Thyroid gland (tissue), 4 donors: Measurements from ENCODE around the gene MROH2A.

Source experiments
- POLR2A ChIP-seq, 2 donors: fragments of 450-650 bp; IDR thresholded peaks; one replicate each; pipeline ENCODE4 v1.6.1; 2017; ENCODE audit warnings: antibody characterized with exemption in 2 of 2, mild to moderate bottlenecking in 2 of 2, moderate library complexity in 1 of 2
- TF ChIP-seq, protein P1 (sequence below), 6 experiments: fragments of 200-600 bp in 3 of 6; fragments of 450-650 bp in 3 of 6; sonication (generic) in 3 of 6; IDR thresholded peaks; one replicate each; pipeline ENCODE4 v1.5.1; 2016 to 2019; ENCODE audit warnings: antibody characterized with exemption in 6 of 6, mild to moderate bottlenecking in 2 of 6, inconsistent platforms in 1 of 6, moderate library complexity in 1 of 6

DNA sequence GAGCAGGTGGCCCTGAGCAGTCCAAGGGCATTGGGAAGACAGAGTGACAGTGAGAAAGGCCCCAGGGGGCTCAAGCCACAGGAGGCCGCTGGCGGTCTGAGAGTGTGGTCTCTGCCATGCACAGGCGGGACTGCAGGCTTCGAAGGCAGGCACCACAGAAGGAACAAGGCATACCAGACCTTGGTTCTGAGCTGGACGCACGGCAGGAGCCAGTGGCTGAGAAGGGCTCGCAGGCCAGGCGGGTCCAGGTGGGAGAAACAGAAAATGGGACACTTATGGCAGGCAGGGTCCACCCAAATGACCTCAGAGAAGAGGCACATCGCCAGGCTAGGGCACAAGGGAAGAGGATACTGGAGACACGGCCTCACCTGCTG, 61.3 kb downstream of the MROH2A start:
- TF ChIP-seq POLR2A (IDR thresholded peaks at IDR 0.05) = no peak
- TF ChIP-seq, protein P1, sequence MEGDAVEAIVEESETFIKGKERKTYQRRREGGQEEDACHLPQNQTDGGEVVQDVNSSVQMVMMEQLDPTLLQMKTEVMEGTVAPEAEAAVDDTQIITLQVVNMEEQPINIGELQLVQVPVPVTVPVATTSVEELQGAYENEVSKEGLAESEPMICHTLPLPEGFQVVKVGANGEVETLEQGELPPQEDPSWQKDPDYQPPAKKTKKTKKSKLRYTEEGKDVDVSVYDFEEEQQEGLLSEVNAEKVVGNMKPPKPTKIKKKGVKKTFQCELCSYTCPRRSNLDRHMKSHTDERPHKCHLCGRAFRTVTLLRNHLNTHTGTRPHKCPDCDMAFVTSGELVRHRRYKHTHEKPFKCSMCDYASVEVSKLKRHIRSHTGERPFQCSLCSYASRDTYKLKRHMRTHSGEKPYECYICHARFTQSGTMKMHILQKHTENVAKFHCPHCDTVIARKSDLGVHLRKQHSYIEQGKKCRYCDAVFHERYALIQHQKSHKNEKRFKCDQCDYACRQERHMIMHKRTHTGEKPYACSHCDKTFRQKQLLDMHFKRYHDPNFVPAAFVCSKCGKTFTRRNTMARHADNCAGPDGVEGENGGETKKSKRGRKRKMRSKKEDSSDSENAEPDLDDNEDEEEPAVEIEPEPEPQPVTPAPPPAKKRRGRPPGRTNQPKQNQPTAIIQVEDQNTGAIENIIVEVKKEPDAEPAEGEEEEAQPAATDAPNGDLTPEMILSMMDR (IDR thresholded peaks at IDR 0.05) = no peak
